Measurements from ENCODE around the gene MYO9B.

GRCh38 chr19:17172624-17173345 is 97.2 kb downstream of the MYO9B start:
- no peak for TF ChIP-seq EZH2 (IDR thresholded peaks at IDR 0.05; ENCODE audit: borderline replicate concordance, low read depth, low read length, severe bottlenecking)
- TF ChIP-seq, protein P1, sequence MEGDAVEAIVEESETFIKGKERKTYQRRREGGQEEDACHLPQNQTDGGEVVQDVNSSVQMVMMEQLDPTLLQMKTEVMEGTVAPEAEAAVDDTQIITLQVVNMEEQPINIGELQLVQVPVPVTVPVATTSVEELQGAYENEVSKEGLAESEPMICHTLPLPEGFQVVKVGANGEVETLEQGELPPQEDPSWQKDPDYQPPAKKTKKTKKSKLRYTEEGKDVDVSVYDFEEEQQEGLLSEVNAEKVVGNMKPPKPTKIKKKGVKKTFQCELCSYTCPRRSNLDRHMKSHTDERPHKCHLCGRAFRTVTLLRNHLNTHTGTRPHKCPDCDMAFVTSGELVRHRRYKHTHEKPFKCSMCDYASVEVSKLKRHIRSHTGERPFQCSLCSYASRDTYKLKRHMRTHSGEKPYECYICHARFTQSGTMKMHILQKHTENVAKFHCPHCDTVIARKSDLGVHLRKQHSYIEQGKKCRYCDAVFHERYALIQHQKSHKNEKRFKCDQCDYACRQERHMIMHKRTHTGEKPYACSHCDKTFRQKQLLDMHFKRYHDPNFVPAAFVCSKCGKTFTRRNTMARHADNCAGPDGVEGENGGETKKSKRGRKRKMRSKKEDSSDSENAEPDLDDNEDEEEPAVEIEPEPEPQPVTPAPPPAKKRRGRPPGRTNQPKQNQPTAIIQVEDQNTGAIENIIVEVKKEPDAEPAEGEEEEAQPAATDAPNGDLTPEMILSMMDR (IDR thresholded peaks at IDR 0.05; ENCODE audit: borderline replicate concordance, extremely low read depth, low read length, poor library complexity, severe bottlenecking): no peak

Data from DND-41 (cell line).